GM23338 (cell line): Measurements from ENCODE around the gene GLYATL3. TPM values are rescaled to one million over a fixed set of nuclear protein-coding genes. Genes with fewer than 3 reads are reported as not detected.
A peak's percentile ranks its signal among the peaks of the same experiment; 100 is the strongest.

Experiments used
- ATAC-seq: fragments of 200-7000 bp; cut with Tn5 transposase; 3 replicates; pipeline ENCODE4 v1.9.1; 2020
- DNase-seq: peaks from one replicate; pipeline ENCODE4 v3.0.0-alpha.2; 2015; ENCODE audit warnings: low spot score
- H2AFZ ChIP-seq: fragments of 200-600 bp; sonication (generic); 2 replicates; pipeline ENCODE4 v1.8.0; 2016; ENCODE audit warnings: antibody characterized with exemption, mild to moderate bottlenecking, moderate library complexity
- H3F3A ChIP-seq: fragments of 200-600 bp; sonication (generic); replicated peaks from 2 replicates; pipeline ENCODE4 v1.8.0; 2017; ENCODE audit warnings: antibody characterized with exemption, mixed run types, low read depth
- H3K27ac ChIP-seq: fragments of 200-600 bp; sonication (generic); 2 replicates; pipeline ENCODE4 v1.6.1; 2016; ENCODE audit warnings: low read depth
- H3K27me3 ChIP-seq: fragments of 200-600 bp; sonication (generic); 2 replicates; pipeline ENCODE4 v1.8.0; 2016; ENCODE audit warnings: mild to moderate bottlenecking, mixed run types, moderate library complexity; ENCODE audit not compliant: insufficient read depth
- H3K36me3 ChIP-seq: fragments of 200-600 bp; sonication (generic); 2 replicates; pipeline ENCODE4 v1.8.0; 2016; ENCODE audit warnings: mild to moderate bottlenecking; ENCODE audit not compliant: insufficient read depth
- H3K4me1 ChIP-seq: fragments of 200-600 bp; sonication (generic); 2 replicates; pipeline ENCODE4 v1.8.0; 2016; ENCODE audit warnings: mild to moderate bottlenecking, moderate library complexity; ENCODE audit not compliant: insufficient read depth
- H3K4me2 ChIP-seq: fragments of 200-600 bp; sonication (generic); 2 replicates; pipeline ENCODE4 v1.7.1; 2017; ENCODE audit warnings: mixed run types
- H3K4me3 ChIP-seq: fragments of 200-600 bp; sonication (generic); 2 replicates; pipeline ENCODE4 v1.6.1; 2016; ENCODE audit warnings: mixed run types
- H3K79me2 ChIP-seq: fragments of 200-600 bp; sonication (generic); replicated peaks from 2 replicates; pipeline ENCODE4 v1.8.0; 2017; ENCODE audit warnings: mild to moderate bottlenecking; ENCODE audit not compliant: insufficient read depth
- H3K9me2 ChIP-seq: fragments of 200-600 bp; sonication (generic); 2 replicates; pipeline ENCODE4 v1.8.0; 2017; ENCODE audit not compliant: insufficient read depth
- H4K20me1 ChIP-seq: fragments of 200-600 bp; sonication (generic); replicated peaks from 2 replicates; pipeline ENCODE4 v1.8.0; 2017; ENCODE audit warnings: mild to moderate bottlenecking; ENCODE audit not compliant: insufficient read depth
- H3K27ac Mint-ChIP-seq: 2 replicates; pipeline ENCODE4 v1.8.0; 2020; ENCODE audit warnings: inconsistent platforms, mild to moderate bottlenecking, moderate library complexity, mixed read lengths
- H3K27me3 Mint-ChIP-seq: 3 replicates; pipeline ENCODE4 v1.8.0; 2022; ENCODE audit warnings: low read depth, mild to moderate bottlenecking, moderate library complexity, mixed read lengths, inconsistent platforms; ENCODE audit not compliant: insufficient read depth, poor library complexity
- H3K36me3 Mint-ChIP-seq: 3 replicates; pipeline ENCODE4 v1.8.0; 2021; ENCODE audit warnings: low read depth, mild to moderate bottlenecking, inconsistent platforms, moderate library complexity, mixed read lengths
- H3K4me1 Mint-ChIP-seq: 3 replicates; pipeline ENCODE4 v1.8.0; 2020; ENCODE audit warnings: mild to moderate bottlenecking, inconsistent platforms, mixed read lengths
- H3K4me3 Mint-ChIP-seq: 3 replicates; pipeline ENCODE4 v1.8.0; 2021; ENCODE audit warnings: moderate library complexity, mild to moderate bottlenecking, inconsistent platforms, mixed read lengths
- H3K9me3 Mint-ChIP-seq: 3 replicates; pipeline ENCODE4 v1.8.0; 2020; ENCODE audit warnings: moderate library complexity, mild to moderate bottlenecking, inconsistent platforms, mixed read lengths
- CREB1 ChIP-seq: fragments of 250-450 bp; sonication (Bioruptor Pico); IDR thresholded peaks from 2 replicates; pipeline ENCODE4 v1.5.0; 2020; ENCODE audit warnings: low read depth, mild to moderate bottlenecking, moderate library complexity
- CTCF ChIP-seq, 2 experiments: fragments of 200-600 bp in 1 of 2; sonication (generic) in 1 of 2; conservative IDR thresholded peaks; 2 replicates each; pipeline versions ENCODE4 v1.5.1 to v1.6.1; 2016 to 2017; ENCODE audit warnings: antibody characterized with exemption in 2 of 2, low read depth in 2 of 2, mild to moderate bottlenecking in 2 of 2, moderate library complexity in 1 of 2
- EZH2 ChIP-seq: fragments of 200-600 bp; sonication (generic); IDR thresholded peaks from one replicate; pipeline ENCODE4 v1.8.0; 2017; ENCODE audit warnings: antibody characterized with exemption, mild to moderate bottlenecking, low read depth; ENCODE audit not compliant: unreplicated experiment
- EZH2phosphoT487 ChIP-seq: fragments of 200-600 bp; sonication (generic); IDR thresholded peaks from one replicate; pipeline ENCODE4 v1.8.1; 2018; ENCODE audit warnings: antibody characterized with exemption; ENCODE audit not compliant: unreplicated experiment
- JUNB ChIP-seq: IDR thresholded peaks from one replicate; pipeline ENCODE4 v1.6.1; 2016; ENCODE audit warnings: antibody characterized with exemption; ENCODE audit not compliant: unreplicated experiment
- POLR2AphosphoS5 ChIP-seq: IDR thresholded peaks from 2 replicates; pipeline ENCODE4 v1.6.1; 2016; ENCODE audit warnings: antibody characterized with exemption, low read depth
- REST ChIP-seq: IDR thresholded peaks from one replicate; pipeline ENCODE4 v1.6.1; 2018; ENCODE audit warnings: antibody characterized with exemption; ENCODE audit not compliant: unreplicated experiment
- ZNF114 ChIP-seq: fragments of 250-450 bp; sonication (Bioruptor Pico); IDR thresholded peaks from 2 replicates; pipeline ENCODE4 v1.5.0; 2020; ENCODE audit warnings: mild to moderate bottlenecking, moderate library complexity
- ZNF331 ChIP-seq: fragments of 250-450 bp; sonication (Bioruptor Pico); IDR thresholded peaks from 2 replicates; pipeline ENCODE4 v1.5.0; 2020; ENCODE audit warnings: low read depth, mild to moderate bottlenecking, moderate library complexity
- ZNF462 ChIP-seq: fragments of 250-450 bp; sonication (Bioruptor Pico); IDR thresholded peaks from 2 replicates; pipeline ENCODE4 v1.5.0; 2020; ENCODE audit warnings: mild to moderate bottlenecking, moderate library complexity
- polyA plus RNA-seq: library from polyadenylated mRNA; unstranded; fragments of >200 nt; fragmentation: Nextera tagmentation; extraction: Ambion mirVana; gene quantifications from 2 replicates; pipeline ENCODE4 v1.2.1, GENCODE V29; 2016
- total RNA-seq: library from RNA; depleted of rRNA; stranded (reverse); fragments of >200 nt; shearing (Covaris generic); gene quantifications from 2 replicates; pipeline ENCODE4 v1.2.3, GENCODE V29; 2014

GLYATL3 gene
- total and polyA plus RNA-seq, 2 experiments from 2014 or later = not detected

- DNase-seq (peak; percentile 11), ATAC-seq (peak; percentile 57; the same call in 2 of the 3 replicates)
- TF ChIP-seq CREB1 (CRISPR knock-in tag) (no peak), JUNB (no peak), ZNF331 (CRISPR knock-in tag) (no peak), ZNF462 (CRISPR knock-in tag) (no peak), CTCF (conservative IDR thresholded peaks at IDR 0.05; ENCODE audit: low read depth in 2 of 2) (no peak), EZH2 (no peak), POLR2AphosphoS5 (no peak), REST (no peak), EZH2phosphoT487 (no peak), ZNF114 (CRISPR knock-in tag) (no peak)
- no peaks in the 10 kb centered on the region for H3K79me2 ChIP-seq
- H3K9me2 ChIP-seq = no peaks in the 10 kb centered on the region
- no peak overlapping the region for H3K27ac Mint-ChIP-seq
- H3K4me3 Mint-ChIP-seq = no peak overlapping the region
- H4K20me1 ChIP-seq = peaks cover 4% of the 10 kb centered on the region
- H3F3A ChIP-seq = no peaks in the 10 kb centered on the region
- no peak overlapping the region for H2AFZ ChIP-seq
- H3K27ac ChIP-seq = no peak overlapping the region
- peaks cover 35% of the 10 kb centered on the region for H3K27me3 ChIP-seq
- peaks cover 9% of the 10 kb centered on the region for H3K27me3 Mint-ChIP-seq
- H3K9me3 Mint-ChIP-seq = no peaks in the 10 kb centered on the region; the same call in 1 of the 3 replicates
- H3K4me1 Mint-ChIP-seq = no peaks in the 10 kb centered on the region
- no peaks in the 10 kb centered on the region for H3K36me3 ChIP-seq
- H3K36me3 Mint-ChIP-seq = peaks cover 9% of the 10 kb centered on the region; the same call in 2 of the 3 replicates
- no peak overlapping the region for H3K4me2 ChIP-seq
- H3K4me1 ChIP-seq = no peaks in the 10 kb centered on the region
- H3K4me3 ChIP-seq = no peak overlapping the region
Observed at GRCh38 chr6:49563006-49563886, 63.5 kb downstream of the GLYATL3 start.
